Thyroid gland (tissue), 4 donors: ENCODE measurements around the gene DCDC1.

ENCODE experiments used
- POLR2A ChIP-seq, 2 donors: fragments of 450-650 bp; IDR thresholded peaks; one replicate each; pipeline ENCODE4 v1.6.1; 2017; ENCODE audit warnings: antibody characterized with exemption in 2 of 2, mild to moderate bottlenecking in 2 of 2, moderate library complexity in 1 of 2
- TF ChIP-seq, protein P1 (sequence below), 6 experiments: fragments of 200-600 bp in 3 of 6; fragments of 450-650 bp in 3 of 6; sonication (generic) in 3 of 6; IDR thresholded peaks; one replicate each; pipeline ENCODE4 v1.5.1; 2016 to 2019; ENCODE audit warnings: antibody characterized with exemption in 6 of 6, mild to moderate bottlenecking in 2 of 6, inconsistent platforms in 1 of 6, moderate library complexity in 1 of 6

DNA sequence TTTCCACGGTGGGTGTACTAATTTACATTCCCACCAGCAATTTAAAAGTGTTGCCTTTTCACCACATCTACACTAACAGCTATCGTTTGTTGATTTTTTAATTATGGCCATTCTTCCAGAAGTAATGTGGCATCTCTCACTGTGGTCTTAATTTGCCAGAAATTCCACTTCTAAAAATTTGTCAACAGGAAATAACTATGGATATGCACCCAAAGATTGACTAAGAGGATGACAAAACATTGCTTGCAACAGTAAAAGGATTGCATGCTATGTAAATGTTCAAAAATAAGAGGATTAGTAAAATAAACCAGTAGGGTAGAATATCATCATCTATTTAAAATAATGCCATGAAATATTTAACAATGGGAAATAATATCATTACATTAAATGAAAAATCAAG is 219.5 kb downstream of the DCDC1 start:
- TF ChIP-seq, protein P1, sequence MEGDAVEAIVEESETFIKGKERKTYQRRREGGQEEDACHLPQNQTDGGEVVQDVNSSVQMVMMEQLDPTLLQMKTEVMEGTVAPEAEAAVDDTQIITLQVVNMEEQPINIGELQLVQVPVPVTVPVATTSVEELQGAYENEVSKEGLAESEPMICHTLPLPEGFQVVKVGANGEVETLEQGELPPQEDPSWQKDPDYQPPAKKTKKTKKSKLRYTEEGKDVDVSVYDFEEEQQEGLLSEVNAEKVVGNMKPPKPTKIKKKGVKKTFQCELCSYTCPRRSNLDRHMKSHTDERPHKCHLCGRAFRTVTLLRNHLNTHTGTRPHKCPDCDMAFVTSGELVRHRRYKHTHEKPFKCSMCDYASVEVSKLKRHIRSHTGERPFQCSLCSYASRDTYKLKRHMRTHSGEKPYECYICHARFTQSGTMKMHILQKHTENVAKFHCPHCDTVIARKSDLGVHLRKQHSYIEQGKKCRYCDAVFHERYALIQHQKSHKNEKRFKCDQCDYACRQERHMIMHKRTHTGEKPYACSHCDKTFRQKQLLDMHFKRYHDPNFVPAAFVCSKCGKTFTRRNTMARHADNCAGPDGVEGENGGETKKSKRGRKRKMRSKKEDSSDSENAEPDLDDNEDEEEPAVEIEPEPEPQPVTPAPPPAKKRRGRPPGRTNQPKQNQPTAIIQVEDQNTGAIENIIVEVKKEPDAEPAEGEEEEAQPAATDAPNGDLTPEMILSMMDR (IDR thresholded peaks at IDR 0.05) = no peak
- TF ChIP-seq POLR2A (IDR thresholded peaks at IDR 0.05) = no peak
